H7 (cell line): ENCODE measurements around the gene BTN2A1. TPM values are rescaled to one million over a fixed set of nuclear protein-coding genes. Genes with fewer than 3 reads are reported as not detected.

Experiments used
- DNase-seq: peaks from one replicate; pipeline ENCODE4 v3.0.0; 2012
- H3K27me3 ChIP-seq: 2 replicates; pipeline ENCODE4 v1.6.0; 2011; ENCODE audit warnings: mild to moderate bottlenecking, low read length; ENCODE audit not compliant: control insufficient read depth, insufficient read depth
- H3K36me3 ChIP-seq: replicated peaks from 2 replicates; pipeline ENCODE4 v1.5.1; 2011; ENCODE audit warnings: low read length; ENCODE audit not compliant: control insufficient read depth, insufficient read depth
- H3K4me3 ChIP-seq: 2 replicates; pipeline ENCODE4 v1.5.1; 2011; ENCODE audit warnings: low read depth, mild to moderate bottlenecking, control low read depth, low read length, moderate library complexity; ENCODE audit not compliant: insufficient read depth
- total RNA-seq: library from RNA; depleted of rRNA; stranded (reverse); fragments of >200 nt; shearing (Covaris generic); gene quantifications from 2 replicates; pipeline ENCODE4 v1.2.3, GENCODE V29; 2014

Gene BTN2A1
- total RNA-seq, 1 experiment from 2014 or later: 8.2 TPM

- H3K27me3 ChIP-seq: no peaks in the 10 kb centered on the region
- no peak overlapping the region for H3K4me3 ChIP-seq
- DNase-seq: no peak
- H3K36me3 ChIP-seq: peaks cover 8% of the 10 kb centered on the region
Measured at GRCh38 chr6:26471970-26472369, 14.2 kb downstream of the BTN2A1 start.

- DNase-seq: no peak
- H3K27me3 ChIP-seq: no peaks in the 10 kb centered on the region
- H3K36me3 ChIP-seq: peaks cover 6% of the 10 kb centered on the region
- H3K4me3 ChIP-seq: no peak overlapping the region
Measured at GRCh38 chr6:26472549-26473290, 15.0 kb downstream of the BTN2A1 start.

DNA sequence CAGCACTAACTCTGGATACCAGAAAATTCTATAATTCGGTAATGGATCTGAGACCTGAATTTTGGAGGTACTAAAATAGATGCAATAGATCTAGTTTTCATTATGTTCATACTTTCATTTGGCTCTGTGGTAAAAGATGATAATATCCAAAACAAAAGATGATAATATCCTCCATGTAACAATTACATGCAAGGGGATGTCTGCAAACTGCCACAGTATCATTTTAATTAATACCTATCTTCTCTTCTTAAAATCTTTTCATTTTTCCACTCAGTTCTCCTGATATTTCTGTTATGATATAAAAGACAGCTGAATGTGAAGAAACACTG is 15.6 kb downstream of the BTN2A1 start:
- DNase-seq: no peak
- Histone ChIP-seq H3K4me3 (no peak overlapping the region), H3K36me3 (peaks cover 3% of the 10 kb centered on the region), H3K27me3 (no peaks in the 10 kb centered on the region)

- H3K27me3 ChIP-seq: no peaks in the 10 kb centered on the region
- H3K4me3 ChIP-seq: peak overlapping the region; percentile 16
Measured at GRCh38 chr6:26473758-26474438, 16.1 kb downstream of the BTN2A1 start.

GRCh38 chr6:26474439-26474881 is 16.7 kb downstream of the BTN2A1 start:
- Histone ChIP-seq H3K4me3 (peak overlapping the region; percentile 16), H3K36me3 (no peaks in the 10 kb centered on the region), H3K27me3 (no peaks in the 10 kb centered on the region)
- DNase-seq: no peak

More at GRCh38 chr6:26473758-26474438, 16.1 kb downstream of the BTN2A1 start:
- H3K36me3 ChIP-seq: peaks cover 2% of the 10 kb centered on the region
- DNase-seq: peak; percentile 59

GRCh38 chr6:26475823-26476729 is 18.3 kb downstream of the BTN2A1 start:
- no peak overlapping the region for H3K4me3 ChIP-seq
- no peaks in the 10 kb centered on the region for H3K36me3 ChIP-seq
- H3K27me3 ChIP-seq: no peaks in the 10 kb centered on the region
- DNase-seq: peak; percentile 13

DNA sequence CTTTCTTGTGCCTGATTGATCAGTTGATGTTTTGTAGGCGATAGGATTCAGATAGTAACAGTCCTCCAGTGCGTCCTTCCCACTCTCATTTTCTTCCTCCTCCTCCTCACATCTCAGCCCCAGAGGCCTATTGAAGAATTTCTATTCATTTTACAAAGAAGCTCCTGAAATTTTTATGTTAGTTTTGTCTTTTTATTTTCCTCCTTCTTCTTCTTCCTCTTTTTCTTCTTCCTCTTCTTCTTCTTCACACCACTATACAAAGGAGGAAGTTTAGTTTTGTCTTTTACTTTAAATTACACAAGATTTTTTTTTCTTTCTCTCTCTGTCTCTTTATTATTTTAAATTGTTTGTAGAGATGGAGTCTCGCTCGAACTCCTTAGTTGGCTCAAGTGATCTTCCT is 19.1 kb downstream of the BTN2A1 start:
- H3K4me3 ChIP-seq: no peak overlapping the region
- no peak for DNase-seq
- no peaks in the 10 kb centered on the region for H3K27me3 ChIP-seq
- H3K36me3 ChIP-seq: no peaks in the 10 kb centered on the region

DNA sequence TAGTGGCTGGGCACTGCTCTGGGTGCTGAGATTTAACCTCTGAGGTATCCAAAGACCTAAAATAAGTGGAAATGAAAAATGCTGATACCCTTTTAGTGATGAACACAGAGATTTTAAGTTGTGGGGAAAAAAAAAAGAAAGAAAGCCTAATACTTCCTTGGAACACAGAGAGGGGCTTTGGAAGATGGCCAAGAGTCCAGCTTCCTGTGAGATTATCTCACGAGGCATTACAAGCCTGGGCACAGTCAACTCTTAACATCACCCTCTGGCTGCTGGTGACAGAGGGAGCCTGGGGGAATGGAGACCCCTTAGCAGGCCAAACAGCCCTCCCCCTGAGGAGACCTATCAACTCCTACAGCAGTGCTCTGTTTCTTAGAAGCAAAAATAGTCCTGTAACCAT is 19.7 kb downstream of the BTN2A1 start:
- H3K27me3 ChIP-seq: no peaks in the 10 kb centered on the region
- DNase-seq: no peak
- no peak overlapping the region for H3K4me3 ChIP-seq
- H3K36me3 ChIP-seq: no peaks in the 10 kb centered on the region

- H3K27me3 ChIP-seq: no peaks in the 10 kb centered on the region
- no peaks in the 10 kb centered on the region for H3K36me3 ChIP-seq
- DNase-seq: no peak
- H3K4me3 ChIP-seq: no peak overlapping the region
Measured at GRCh38 chr6:26478100-26478984, 20.6 kb downstream of the BTN2A1 start.

GRCh38 chr6:26478985-26479278 is 21.2 kb downstream of the BTN2A1 start:
- H3K4me3 ChIP-seq: no peak overlapping the region
- H3K27me3 ChIP-seq: no peaks in the 10 kb centered on the region
- H3K36me3 ChIP-seq: no peaks in the 10 kb centered on the region
- DNase-seq: no peak

DNA sequence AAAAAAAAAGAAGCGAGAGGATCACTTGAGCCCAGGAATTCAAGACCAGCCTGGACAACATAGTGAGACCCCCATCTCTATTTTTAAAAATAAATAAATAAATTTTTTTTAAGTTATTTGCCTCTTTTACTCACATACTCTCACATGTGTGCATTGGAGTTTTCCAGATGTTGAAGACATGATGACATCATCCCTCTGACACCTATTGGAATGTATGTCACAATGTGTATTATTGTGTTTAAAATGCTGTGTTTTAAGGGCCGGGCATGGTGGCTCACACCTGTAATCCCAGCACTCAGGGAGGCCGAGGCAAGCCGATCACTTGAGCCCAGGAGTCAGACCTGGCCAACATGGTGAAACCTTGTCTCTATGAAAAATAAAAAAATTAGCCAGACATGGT is 24.6 kb downstream of the BTN2A1 start:
- Histone ChIP-seq H3K4me3 (no peak overlapping the region), H3K36me3 (no peaks in the 10 kb centered on the region), H3K27me3 (no peaks in the 10 kb centered on the region)
- no peak for DNase-seq

- no peak for DNase-seq
- Histone ChIP-seq H3K4me3 (no peak overlapping the region), H3K36me3 (no peaks in the 10 kb centered on the region), H3K27me3 (no peaks in the 10 kb centered on the region)
Measured at GRCh38 chr6:26483727-26484126, 26.0 kb downstream of the BTN2A1 start.

- DNase-seq: no peak
- Histone ChIP-seq H3K4me3 (no peak overlapping the region), H3K27me3 (no peaks in the 10 kb centered on the region), H3K36me3 (no peaks in the 10 kb centered on the region)
Measured at GRCh38 chr6:26484161-26484560, 26.4 kb downstream of the BTN2A1 start.

DNA sequence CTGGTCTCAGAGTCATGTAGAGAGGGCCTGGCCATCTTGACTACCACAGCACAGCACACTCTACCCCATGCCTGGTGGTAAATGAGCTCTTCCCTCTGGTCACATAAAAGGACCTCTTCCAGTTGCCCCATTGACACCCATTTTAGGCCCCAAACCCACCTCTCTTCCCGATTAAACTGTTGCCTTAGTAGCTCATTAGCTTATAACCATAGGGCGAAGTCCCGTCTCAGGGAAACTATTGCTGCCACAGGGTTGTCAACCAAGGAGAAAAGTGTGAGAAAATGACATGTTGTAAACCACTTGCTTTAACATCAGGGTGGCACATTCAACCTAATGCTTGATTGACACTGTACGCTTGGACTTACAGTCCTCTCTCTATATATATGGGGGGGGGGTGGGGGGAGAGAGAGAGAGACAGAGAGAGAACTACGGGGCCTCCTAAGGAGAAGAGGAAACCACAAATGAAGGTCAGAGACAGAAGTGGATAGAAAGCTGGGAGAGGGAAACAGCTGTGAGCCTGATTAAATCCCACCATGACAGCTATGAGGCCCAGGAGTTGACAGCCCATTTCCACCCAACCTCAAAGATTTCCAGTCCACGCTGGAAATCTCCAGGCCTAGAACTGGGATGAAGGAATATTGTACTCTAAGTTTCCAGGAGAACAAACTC is 27.5 kb downstream of the BTN2A1 start:
- no peaks in the 10 kb centered on the region for H3K36me3 ChIP-seq
- H3K27me3 ChIP-seq: no peaks in the 10 kb centered on the region
- no peak overlapping the region for H3K4me3 ChIP-seq
- DNase-seq: no peak
